Endothelial cell of umbilical vein (primary cell): Measurements from ENCODE around the gene TMEM170A. TPM values are rescaled to one million over a fixed set of nuclear protein-coding genes. Genes with fewer than 3 reads are reported as not detected.

Experiments
- BruUV-seq: library from RNA; stranded (reverse); fragments of 400-500 nt; replicated peaks from 2 replicates; lab custom pipeline; 2021; lab: Mats Ljungman, UMichigan
- CTCF ChIA-PET: fragments of 300-600, 350-600 bp; sonication (Branson Sonifier 250); formaldehyde crosslinking; loops from one replicate; lab custom pipeline; 2021; ENCODE audit warnings: antibody characterized with exemption, inconsistent platforms; lab: Charles Lee
- POLR2A ChIA-PET: fragments of 300-600, 350-600 bp; sonication (Branson Sonifier 250); formaldehyde crosslinking; loops from one replicate; lab custom pipeline; 2021; ENCODE audit warnings: antibody characterized with exemption, inconsistent platforms; lab: Charles Lee
- DNase-seq: peaks from one replicate; pipeline ENCODE4 v3.0.0-alpha.2; 2011; ENCODE audit warnings: low read depth, low spot score
- FAIRE-seq: peaks from 2 replicates; lab custom pipeline; 2011; peaks lifted over from hg19 to GRCh38; lab: Jason Lieb, UNC
- H2AFZ ChIP-seq: 2 replicates; pipeline ENCODE4 v1.6.0; 2012; ENCODE audit warnings: low read depth, low read length, control low read depth, inconsistent platforms
- H3K27ac ChIP-seq: 2 replicates; pipeline ENCODE4 v1.5.1; 2011; ENCODE audit warnings: low read depth, mild to moderate bottlenecking, control low read depth, low read length, moderate library complexity; ENCODE audit not compliant: insufficient read depth
- H3K27me3 ChIP-seq, 2 experiments: 2 replicates each; pipeline versions ENCODE4 v1.6.0 to v1.6.1; 2011; ENCODE audit warnings: low read length in 2 of 2, mixed read lengths in 1 of 2; ENCODE audit not compliant: control insufficient read depth in 2 of 2, insufficient read depth in 2 of 2
- H3K36me3 ChIP-seq, 2 experiments: 2 replicates in 1 of 2; 3 replicates in 1 of 2; pipeline ENCODE4 v1.5.1; 2011; ENCODE audit warnings: low read length in 2 of 2, mild to moderate bottlenecking in 1 of 2, moderate library complexity in 1 of 2; ENCODE audit not compliant: control insufficient read depth in 2 of 2, insufficient read depth in 2 of 2; ENCODE audit errors: extremely low read depth in 1 of 2
- H3K4me1 ChIP-seq: 3 replicates; pipeline ENCODE4 v1.5.1; 2011; ENCODE audit warnings: mild to moderate bottlenecking, low read length; ENCODE audit not compliant: control insufficient read depth, insufficient read depth; ENCODE audit errors: extremely low read depth
- H3K4me2 ChIP-seq: 2 replicates; pipeline ENCODE4 v1.6.1; 2011; ENCODE audit warnings: low read length, control low read depth, mixed read lengths; ENCODE audit not compliant: insufficient read depth
- H3K4me3 ChIP-seq, 3 experiments: fragments of 200-600 bp in 1 of 3; sonication (generic), shearing (Covaris generic) in 1 of 3; replicated peaks in 1 of 3; 2 replicates each; pipeline ENCODE4 v1.5.1; 2011 to 2016; ENCODE audit warnings: control low read depth in 3 of 3, low read length in 3 of 3, mild to moderate bottlenecking in 2 of 3, inconsistent platforms in 1 of 3, low read depth in 1 of 3, moderate library complexity in 1 of 3; ENCODE audit not compliant: insufficient read depth in 1 of 3
- H3K79me2 ChIP-seq: 2 replicates; pipeline ENCODE4 v1.6.0; 2012; ENCODE audit warnings: low read length, inconsistent platforms; ENCODE audit not compliant: control insufficient read depth, insufficient read depth
- H3K9ac ChIP-seq: replicated peaks from 2 replicates; pipeline ENCODE3; 2011; ENCODE audit warnings: low read length, control low read depth; ENCODE audit not compliant: insufficient read depth; ENCODE audit errors: extremely low read depth
- H3K9me1 ChIP-seq: replicated peaks from 3 replicates; pipeline ENCODE4 v1.6.0; 2011; ENCODE audit warnings: mild to moderate bottlenecking, low read length; ENCODE audit not compliant: control insufficient read depth, insufficient read depth; ENCODE audit errors: extremely low read depth
- H3K9me3 ChIP-seq: replicated peaks from 2 replicates; pipeline ENCODE4 v1.5.1; 2012; ENCODE audit warnings: low read length, inconsistent platforms; ENCODE audit not compliant: control insufficient read depth, insufficient read depth
- H4K20me1 ChIP-seq: replicated peaks from 2 replicates; pipeline ENCODE3; 2011; ENCODE audit warnings: mild to moderate bottlenecking, low read length; ENCODE audit not compliant: control insufficient read depth, insufficient read depth; ENCODE audit errors: extremely low read depth
- CTCF ChIP-seq, 2 donors: IDR thresholded peaks; 1 replicate in 1 of 2; 2 replicates in 1 of 2; pipeline ENCODE4 v1.5.1; 2011; ENCODE audit warnings: low read length in 2 of 2, mild to moderate bottlenecking in 2 of 2, moderate library complexity in 2 of 2, control low read depth in 1 of 2, inconsistent platforms in 1 of 2, low read depth in 1 of 2; ENCODE audit not compliant: insufficient read depth in 1 of 2; ENCODE audit errors: extremely low read depth in 1 of 2
- EZH2 ChIP-seq: IDR thresholded peaks from 2 replicates; pipeline ENCODE4 v1.6.1; 2012; ENCODE audit warnings: borderline replicate concordance, low read depth, mild to moderate bottlenecking, moderate library complexity, low read length, inconsistent platforms; ENCODE audit not compliant: severe bottlenecking
- FOS ChIP-seq: IDR thresholded peaks from 2 replicates; pipeline ENCODE4 v1.6.1; 2011; ENCODE audit warnings: mild to moderate bottlenecking, low read length, moderate library complexity, borderline replicate concordance; ENCODE audit not compliant: insufficient read depth
- GATA2 ChIP-seq: IDR thresholded peaks from 2 replicates; pipeline ENCODE4 v1.7.0; 2011; ENCODE audit warnings: low read depth, mild to moderate bottlenecking, moderate library complexity, mixed read lengths, low read length; ENCODE audit not compliant: insufficient read length, insufficient read depth
- JUN ChIP-seq: IDR thresholded peaks from 2 replicates; pipeline ENCODE4 v1.6.1; 2011; ENCODE audit warnings: borderline replicate concordance, low read depth; ENCODE audit not compliant: insufficient read length, insufficient read depth
- MAX ChIP-seq: IDR thresholded peaks from 2 replicates; pipeline ENCODE4 v1.6.1; 2011; ENCODE audit not compliant: insufficient read depth, insufficient read length
- MYC ChIP-seq: IDR thresholded peaks from one replicate; pipeline ENCODE4 v1.6.1; 2011; ENCODE audit warnings: mild to moderate bottlenecking, low read depth, low read length
- POLR2A ChIP-seq: IDR thresholded peaks from 2 replicates; pipeline ENCODE4 v1.6.1; 2012; ENCODE audit warnings: low read depth, mild to moderate bottlenecking, control low read depth, low read length
- POLR2AphosphoS5 ChIP-seq: IDR thresholded peaks from 2 replicates; pipeline ENCODE4 v1.6.1; 2012; ENCODE audit warnings: low read depth, mild to moderate bottlenecking, control low read depth, low read length, moderate library complexity; ENCODE audit not compliant: insufficient read depth
- dilution Hi-C: fragments of 300-500 bp; cut with MboI; formaldehyde crosslinking; loops from one replicate; pipeline ENCODE4 v1.15.0; 2019; ENCODE audit warnings: low sequenced_read_pairs; ENCODE audit not compliant: extremely low pct_ligation_motif_present
- intact Hi-C: fragments of 100-400 bp; cut with micrococcal nuclease; formaldehyde crosslinking; loops from one replicate; pipeline ENCODE4 v1.10.0; 2022
- polyA plus RNA-seq, 4 experiments: library from polyadenylated mRNA; depleted of rRNA in 3 of 4; stranded (reverse) in 3 of 4; unstranded in 1 of 4; fragments of >200 nt; gene quantifications; 2 replicates each; pipeline versions ENCODE4 v1.2.1 to v1.2.3, GENCODE V29; 2011 to 2012; ENCODE audit warnings: missing spikeins in 1 of 4
- total RNA-seq: library from RNA; stranded (reverse); gene quantifications from 2 replicates; pipeline ENCODE4 v1.2.3, GENCODE V29; 2021

The TMEM170A gene
- total and polyA plus RNA-seq, 2 donors (not counting 3 experiments of a cell fraction or from before 2014, with no cell fraction given), result 12.9 to 22.2 TPM

GRCh38 chr16:75402159-75402820, 62.2 kb downstream of the TMEM170A start:
- H3K4me3 ChIP-seq, result no peak overlapping the region
- DNase-seq (peak; percentile 94), FAIRE-seq (peak; percentile 79)
- peak overlapping the region; percentile 89 for H3K27ac ChIP-seq
- ChIA-PET CTCF (interaction anchor here (0.6 to 5.2 kb wide), 35 partner anchors 10 to 1769 kb away, joined by 3 to 186 read pairs (median 4); partner anchors contain the start of genes CFDP1 and CTRB2), POLR2A (no interaction called here)
- TSS peak; percentile 99 for BruUV-seq
- H3K9me3 ChIP-seq, result no peaks in the 10 kb centered on the region
- H2AFZ ChIP-seq, result no peak overlapping the region
- no peaks in the 10 kb centered on the region for H3K27me3 ChIP-seq
- no peaks in the 10 kb centered on the region for H4K20me1 ChIP-seq
- H3K4me2 ChIP-seq, result peak overlapping the region; percentile 65
- H3K36me3 ChIP-seq, result peaks cover 0 to 3% of the 10 kb centered on the region in 2 experiments
- no peaks in the 10 kb centered on the region for H3K79me2 ChIP-seq
- H3K4me1 ChIP-seq, result peaks cover 13% of the 10 kb centered on the region
- H3K9me1 ChIP-seq, result no peaks in the 10 kb centered on the region
- peak; percentile 77 for TF ChIP-seq FOS
- peak; percentile 93 for TF ChIP-seq JUN
- no peak for TF ChIP-seq EZH2
- TF ChIP-seq MAX, result no peak
- dilution Hi-C loops (no loop called here), intact Hi-C loops (loop anchor here (1.0 to 2.0 kb wide), 2 partner anchors 157 to 168 kb away; no protein-coding TSS in a partner anchor)
- peak overlapping the region; percentile 84 for H3K9ac ChIP-seq

DNA sequence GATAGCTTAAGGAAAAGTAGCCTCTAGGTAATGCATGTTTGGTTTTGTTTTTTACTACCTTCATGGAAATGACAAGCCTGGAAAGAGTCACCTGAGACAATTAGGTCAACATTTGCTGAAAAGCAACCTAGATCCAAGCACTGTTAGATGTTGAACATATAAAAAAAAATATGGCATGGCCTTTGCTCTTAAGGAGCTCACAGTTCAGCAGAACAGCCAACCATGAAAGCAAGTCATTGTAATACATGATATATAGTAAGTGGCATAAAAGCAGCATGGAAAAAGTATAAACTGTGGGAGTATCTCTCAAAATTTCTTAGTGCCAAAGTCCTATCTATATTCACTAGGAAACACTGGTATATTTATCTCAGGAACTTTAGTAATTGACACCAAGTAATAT, 62.8 kb downstream of the TMEM170A start:
- DNase-seq (no peak), FAIRE-seq (no peak)
- Histone ChIP-seq H3K79me2 (no peaks in the 10 kb centered on the region), H3K27ac (peak overlapping the region; percentile 89), H3K4me1 (peaks cover 13% of the 10 kb centered on the region), H4K20me1 (no peaks in the 10 kb centered on the region), H3K27me3 (no peaks in the 10 kb centered on the region), H3K9ac (peak overlapping the region; percentile 84), H3K9me1 (no peaks in the 10 kb centered on the region), H3K36me3 (peaks cover 0 to 3% of the 10 kb centered on the region in 2 experiments), H2AFZ (no peak overlapping the region), H3K4me2 (peak overlapping the region; percentile 65), H3K4me3 (no peak overlapping the region), H3K9me3 (no peaks in the 10 kb centered on the region)
- intact Hi-C loops (loop anchor here (1.0 to 2.0 kb wide), 2 partner anchors 157 to 167 kb away; no protein-coding TSS in a partner anchor), dilution Hi-C loops (no loop called here)
- TF ChIP-seq FOS (no peak), POLR2AphosphoS5 (no peak), MAX (no peak), CTCF (IDR thresholded peaks at IDR 0.05; ENCODE audit: extremely low read depth in 1 of 2, insufficient read depth in 1 of 2, low read depth in 1 of 2, low read length in 2 of 2) (no peak), GATA2 (no peak), EZH2 (no peak), POLR2A (no peak), MYC (no peak), JUN (no peak)
- ChIA-PET POLR2A (no interaction called here), CTCF (interaction anchor here (0.6 to 5.2 kb wide), 32 partner anchors 10 to 1770 kb away, joined by 3 to 186 read pairs (median 5); partner anchors contain the start of genes CFDP1 and CTRB2)
- BruUV-seq, result TSS peak; percentile 95
